Islet of Langerhans (tissue), 1 donor: ENCODE measurements around the gene HIC1.

Source experiments
- FAIRE-seq: peaks from one replicate; lab custom pipeline; 2011; peaks lifted over from hg19 to GRCh38; lab: Jason Lieb, UNC

The HIC1 gene

DNA sequence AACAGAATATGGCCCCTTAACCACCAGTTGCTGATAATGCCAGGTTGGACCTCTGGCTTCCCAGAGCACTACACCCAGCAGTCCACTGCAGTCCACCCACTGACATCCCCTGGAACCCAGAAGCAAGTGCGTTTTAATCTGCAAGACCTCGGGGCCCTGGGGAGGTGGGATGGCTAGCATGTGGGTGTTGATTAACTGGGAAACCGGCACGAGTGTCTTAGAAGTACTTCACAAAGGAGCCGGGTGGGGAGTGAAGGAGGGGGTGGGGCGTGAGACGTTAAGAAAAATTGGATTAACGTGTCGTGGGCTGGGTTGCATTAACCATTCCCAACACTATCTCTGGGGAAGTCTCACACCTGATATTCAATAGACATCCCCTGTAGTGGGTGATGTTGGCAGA, 6.1 kb upstream of the HIC1 start:
- no peak for FAIRE-seq

DNA sequence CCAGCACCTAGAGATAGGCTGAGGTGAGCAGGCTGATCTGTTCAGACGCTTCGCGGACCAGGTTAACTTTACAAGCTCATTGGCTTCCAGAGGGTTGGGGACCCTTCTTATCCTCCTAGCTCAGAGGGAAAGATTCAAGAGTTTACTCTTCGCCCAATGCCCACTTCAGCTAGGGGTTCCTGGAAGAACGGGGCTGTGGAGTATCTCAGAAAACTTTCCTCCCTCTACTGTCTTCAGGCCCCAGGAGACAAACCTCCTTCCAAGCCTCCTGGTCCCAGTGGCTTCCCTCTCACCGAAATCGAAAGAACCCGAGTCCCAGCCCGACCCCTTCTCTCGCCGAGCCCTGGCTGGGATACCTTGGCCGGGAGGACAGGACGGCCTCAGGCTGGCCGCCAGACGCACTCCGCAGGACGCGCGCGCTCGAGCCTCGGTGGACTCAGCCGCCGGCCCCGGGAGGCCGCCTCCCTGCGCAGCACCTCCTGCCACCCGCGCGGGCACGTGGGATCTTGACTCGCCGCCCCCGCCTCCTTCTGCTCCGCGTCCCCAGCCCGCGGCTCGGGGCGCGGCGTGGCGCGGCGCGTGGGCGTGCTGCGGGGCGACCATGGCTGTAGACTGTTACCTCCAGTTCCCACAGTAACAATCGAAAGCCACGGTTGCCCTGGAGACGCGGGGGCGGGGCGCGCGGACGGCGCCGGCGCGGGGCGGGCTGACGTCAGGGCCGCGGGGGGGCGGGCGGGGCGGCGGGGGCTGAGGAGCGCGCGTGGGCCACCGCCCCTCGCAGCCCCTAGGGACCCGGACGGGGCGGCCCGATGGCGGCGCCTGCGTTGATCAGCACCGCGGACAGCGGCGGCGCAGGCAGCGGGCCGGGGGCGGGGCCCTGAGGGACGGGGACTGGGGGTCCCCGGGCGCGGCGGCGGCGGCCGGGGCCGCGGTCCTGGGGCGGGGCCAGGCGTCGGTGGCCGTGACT, 5.3 kb upstream of the HIC1 start:
- no peak for FAIRE-seq

DNA sequence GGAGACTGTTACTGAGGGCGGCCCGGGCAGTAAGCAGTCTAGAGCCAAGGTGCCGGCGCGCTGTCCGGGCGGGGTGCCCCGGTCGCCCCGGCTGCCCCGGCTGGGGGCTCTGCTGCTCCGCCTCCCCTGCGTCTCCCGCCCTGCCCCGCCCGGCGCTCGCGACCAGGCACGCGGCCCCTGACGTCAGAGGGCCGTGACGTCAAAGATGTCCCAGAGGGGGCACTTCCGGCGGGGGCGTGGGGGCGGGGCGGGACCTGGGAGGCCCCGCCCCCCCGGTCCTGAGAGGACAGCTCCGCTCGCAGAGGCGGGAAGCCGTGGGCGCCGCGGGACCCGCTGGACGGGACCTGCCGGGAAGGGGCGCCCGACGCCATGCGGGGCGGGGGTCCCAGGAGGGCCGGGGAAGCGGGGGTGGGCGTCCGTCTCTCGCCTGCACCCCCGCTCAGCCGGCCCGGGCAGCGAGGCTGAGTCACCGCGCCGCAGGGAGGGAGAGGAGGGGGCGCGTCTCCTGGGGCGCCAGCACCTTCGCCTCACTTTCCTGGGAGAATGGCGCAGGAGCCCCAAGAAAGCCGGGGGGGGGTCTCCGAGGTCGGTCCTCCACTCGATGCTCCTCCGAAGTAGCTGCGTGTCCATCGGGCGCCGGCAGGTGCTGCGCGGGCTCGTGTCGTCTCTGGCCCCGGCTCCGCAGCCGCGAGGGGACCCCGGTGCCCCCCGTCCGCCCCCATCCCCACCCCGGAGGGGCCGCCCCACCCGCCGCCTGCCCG, 4.4 kb upstream of the HIC1 start:
- FAIRE-seq: no peak

DNA sequence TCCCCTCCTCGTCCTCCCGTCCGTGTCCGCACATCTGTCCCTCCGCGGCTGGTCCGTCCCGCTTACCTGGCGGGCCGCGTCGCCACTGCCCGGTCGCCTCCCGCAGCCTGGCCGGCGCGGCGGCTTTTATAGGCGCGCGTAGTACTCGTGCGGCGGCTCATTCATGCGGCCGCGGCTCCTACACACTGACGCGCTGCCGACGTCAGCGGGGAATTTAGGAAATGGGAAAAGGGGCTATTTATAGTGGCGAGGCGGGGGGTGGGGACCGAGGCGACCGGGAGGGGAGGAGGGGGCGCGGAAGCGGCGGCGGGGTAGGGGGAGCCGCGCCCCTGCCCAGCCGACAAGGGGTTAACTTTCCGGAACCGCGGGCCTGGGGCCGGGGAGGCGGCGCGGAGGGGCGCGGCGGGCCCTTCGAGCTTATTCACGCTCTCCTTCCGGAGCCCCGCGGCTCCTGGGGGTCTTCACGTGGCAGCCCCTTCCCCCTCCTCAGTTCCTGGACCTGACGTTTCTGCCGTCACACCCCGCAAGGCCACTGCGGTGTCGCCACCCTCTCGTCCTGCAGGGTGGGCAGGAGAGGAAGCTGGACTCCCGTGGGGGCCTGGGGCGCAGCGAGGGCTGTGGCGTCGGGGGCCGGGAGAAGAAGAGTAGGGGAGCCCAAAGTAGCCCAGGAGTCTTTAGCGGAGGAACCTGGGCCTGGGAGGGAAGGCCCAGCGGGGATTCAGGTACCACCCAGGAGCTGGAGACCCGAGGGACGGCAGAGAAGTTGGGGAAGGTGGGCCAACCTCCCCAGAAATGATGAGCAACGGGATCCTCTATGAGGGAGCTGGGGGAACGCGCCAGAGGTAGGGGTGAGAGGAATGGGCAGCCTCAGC, 3.6 kb upstream of the HIC1 start:
- no peak for FAIRE-seq

DNA sequence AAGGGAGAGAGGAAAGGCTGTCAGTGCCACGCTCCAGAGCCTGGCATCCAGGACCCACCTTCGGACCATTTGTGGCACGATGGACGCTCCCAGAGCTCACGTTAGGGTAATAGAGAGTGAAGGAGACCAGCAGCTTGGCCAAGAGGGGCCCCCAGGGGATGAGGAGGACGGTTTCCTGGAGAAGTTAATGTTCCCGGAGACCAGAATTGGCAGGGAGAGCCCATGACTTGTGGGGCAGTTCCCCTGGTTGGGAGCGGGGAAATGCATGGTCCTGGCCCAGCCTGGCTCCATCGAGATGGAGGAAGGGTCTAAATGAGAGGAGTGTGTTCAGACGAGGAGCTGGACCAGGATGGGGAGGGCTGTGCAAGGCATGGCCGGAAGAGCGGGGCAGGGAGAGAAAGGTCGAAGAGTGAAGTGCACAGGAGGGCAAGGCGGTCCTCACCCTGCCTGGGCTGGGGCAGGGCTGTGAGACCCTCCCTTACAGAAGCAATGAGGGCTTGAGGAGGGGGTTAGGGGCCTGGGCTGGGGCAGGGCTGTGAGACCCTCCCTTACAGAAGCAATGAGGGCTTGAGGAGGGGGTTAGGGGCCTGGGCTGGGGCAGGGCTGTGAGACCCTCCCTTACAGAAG, 2.9 kb upstream of the HIC1 start:
- FAIRE-seq: no peak

DNA sequence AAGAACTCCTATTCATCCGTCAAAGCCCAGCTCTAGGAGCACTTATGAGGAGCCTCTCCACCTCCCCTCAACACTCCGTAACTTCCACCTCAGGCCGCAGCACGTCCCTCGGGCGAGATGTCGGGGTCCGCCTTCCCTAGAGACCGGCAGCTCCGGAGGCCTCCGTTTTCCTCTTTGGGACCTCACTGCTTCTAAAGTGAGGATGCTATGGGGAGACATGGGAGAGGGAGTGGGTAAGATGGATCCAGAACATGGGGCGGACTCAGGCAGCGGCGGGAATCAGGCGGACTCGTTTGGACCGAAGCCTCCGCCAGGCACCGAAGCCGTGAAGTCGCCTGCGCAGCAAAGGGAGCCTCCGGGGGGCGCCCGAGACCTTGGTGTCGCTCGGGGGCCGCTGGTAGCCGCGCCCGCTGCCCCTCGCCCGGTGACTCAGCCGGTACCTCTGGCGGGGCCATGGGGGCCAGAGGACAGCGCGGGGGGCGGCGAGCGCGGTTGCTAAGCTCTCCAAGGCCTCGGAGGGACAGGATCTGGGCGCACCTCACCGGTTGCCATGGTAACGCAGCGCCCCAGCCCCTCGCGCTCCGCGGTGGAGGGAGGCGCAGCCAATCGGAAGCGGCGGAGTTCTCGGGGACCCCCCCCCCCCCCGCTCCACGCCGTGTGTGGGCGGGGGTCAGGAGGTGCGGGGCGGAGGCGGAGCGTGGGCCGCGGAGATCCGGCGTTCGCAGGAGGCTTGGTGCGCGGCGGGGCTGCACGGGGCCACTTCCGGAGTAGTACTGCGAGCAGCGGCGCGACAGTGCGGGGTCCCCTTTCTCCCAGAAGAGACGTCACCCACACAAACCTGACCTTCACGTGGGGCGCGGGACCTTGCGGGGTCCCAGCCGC, 1.3 kb upstream of the HIC1 start:
- no peak for FAIRE-seq

DNA sequence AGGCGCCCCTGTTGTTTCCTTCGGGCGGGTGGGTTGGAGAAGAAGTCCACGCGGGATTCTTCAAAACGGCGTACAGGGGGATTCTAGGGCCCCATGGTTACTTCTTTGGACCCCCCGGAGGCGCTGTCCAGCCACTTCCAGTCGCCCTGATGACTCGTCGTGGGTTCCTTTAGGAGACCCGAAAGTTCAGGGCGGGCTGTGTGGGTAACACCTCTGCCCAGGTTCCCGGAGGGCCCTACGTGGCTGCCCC, 716 bp upstream of the HIC1 start:
- FAIRE-seq: no peak

DNA sequence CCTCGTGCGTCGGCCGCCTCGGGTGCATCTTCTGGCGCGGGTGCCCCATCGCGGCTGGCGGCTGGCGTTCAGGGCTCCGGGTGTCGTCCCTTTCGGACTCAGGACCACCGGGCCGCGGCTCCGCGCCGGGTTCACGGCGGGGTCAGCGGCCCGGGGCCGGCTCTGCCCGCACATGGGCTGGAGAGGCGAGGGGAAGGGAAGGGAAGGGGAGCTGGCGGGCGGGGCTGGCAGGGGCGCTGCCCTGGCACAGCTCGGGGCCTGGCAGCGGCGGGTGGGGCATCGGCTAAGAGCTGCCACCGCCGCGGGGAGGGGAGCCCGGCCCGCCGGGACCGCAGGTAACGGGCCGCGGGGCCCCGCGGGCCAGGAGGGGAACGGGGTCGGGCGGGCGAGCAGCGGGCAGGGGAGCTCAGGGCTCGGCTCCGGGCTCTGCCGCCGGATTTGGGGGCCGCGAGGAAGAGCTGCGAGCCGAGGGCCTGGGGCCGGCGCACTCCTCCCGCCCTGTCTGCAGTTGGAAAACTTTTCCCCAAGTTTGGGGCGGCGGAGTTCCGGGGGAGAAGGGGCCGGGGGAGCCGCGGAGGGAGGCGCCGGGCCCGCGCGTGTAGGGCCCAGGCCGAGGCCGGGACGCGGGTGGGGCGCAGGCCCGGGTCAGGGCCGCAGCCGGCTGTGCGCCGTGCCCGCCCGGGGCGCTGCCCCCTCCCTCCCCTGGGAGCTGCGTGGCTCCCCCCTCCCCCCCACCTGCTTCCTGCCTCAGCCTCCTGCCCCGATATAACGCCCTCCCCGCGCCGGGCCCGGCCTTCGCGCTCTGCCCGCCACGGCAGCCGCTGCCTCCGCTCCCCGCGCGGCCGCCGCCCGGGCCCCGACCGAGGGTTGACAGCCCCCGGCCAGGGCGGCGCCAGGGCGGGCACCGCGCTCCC, 646 bp downstream of the HIC1 start:
- no peak for FAIRE-seq

DNA sequence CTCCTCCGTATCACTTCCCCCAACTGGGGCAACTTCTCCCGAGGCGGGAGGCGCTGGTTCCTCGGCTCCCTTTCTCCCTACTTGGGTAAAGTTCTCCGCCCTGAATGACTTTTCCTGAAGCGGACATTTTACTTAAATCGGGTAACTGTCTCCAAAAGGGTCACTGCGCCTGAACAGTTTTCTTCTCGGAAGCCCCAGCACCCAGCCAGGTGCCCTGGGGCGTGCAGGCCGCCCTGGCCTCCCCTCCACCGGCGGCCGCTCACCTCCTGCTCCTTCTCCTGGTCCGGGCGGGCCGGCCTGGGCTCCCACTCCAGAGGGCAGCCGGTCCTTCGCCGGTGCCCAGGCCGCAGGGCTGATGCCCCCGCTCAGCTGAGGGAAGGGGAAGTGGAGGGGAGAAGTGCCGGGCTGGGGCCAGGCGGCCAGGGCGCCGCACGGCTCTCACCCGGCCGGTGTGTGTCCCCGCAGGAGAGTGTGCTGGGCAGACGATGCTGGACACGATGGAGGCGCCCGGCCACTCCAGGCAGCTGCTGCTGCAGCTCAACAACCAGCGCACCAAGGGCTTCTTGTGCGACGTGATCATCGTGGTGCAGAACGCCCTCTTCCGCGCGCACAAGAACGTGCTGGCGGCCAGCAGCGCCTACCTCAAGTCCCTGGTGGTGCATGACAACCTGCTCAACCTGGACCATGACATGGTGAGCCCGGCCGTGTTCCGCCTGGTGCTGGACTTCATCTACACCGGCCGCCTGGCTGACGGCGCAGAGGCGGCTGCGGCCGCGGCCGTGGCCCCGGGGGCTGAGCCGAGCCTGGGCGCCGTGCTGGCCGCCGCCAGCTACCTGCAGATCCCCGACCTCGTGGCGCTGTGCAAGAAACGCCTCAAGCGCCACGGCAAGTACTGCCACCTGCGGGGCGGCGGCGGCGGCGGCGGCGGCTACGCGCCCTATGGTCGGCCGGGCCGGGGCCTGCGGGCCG, 1.6 kb downstream of the HIC1 start:
- FAIRE-seq: no peak

DNA sequence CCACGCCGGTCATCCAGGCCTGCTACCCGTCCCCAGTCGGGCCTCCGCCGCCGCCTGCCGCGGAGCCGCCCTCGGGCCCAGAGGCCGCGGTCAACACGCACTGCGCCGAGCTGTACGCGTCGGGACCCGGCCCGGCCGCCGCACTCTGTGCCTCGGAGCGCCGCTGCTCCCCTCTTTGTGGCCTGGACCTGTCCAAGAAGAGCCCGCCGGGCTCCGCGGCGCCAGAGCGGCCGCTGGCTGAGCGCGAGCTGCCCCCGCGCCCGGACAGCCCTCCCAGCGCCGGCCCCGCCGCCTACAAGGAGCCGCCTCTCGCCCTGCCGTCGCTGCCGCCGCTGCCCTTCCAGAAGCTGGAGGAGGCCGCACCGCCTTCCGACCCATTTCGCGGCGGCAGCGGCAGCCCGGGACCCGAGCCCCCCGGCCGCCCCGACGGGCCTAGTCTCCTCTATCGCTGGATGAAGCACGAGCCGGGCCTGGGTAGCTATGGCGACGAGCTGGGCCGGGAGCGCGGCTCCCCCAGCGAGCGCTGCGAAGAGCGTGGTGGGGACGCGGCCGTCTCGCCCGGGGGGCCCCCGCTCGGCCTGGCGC, 2.4 kb downstream of the HIC1 start:
- no peak for FAIRE-seq

DNA sequence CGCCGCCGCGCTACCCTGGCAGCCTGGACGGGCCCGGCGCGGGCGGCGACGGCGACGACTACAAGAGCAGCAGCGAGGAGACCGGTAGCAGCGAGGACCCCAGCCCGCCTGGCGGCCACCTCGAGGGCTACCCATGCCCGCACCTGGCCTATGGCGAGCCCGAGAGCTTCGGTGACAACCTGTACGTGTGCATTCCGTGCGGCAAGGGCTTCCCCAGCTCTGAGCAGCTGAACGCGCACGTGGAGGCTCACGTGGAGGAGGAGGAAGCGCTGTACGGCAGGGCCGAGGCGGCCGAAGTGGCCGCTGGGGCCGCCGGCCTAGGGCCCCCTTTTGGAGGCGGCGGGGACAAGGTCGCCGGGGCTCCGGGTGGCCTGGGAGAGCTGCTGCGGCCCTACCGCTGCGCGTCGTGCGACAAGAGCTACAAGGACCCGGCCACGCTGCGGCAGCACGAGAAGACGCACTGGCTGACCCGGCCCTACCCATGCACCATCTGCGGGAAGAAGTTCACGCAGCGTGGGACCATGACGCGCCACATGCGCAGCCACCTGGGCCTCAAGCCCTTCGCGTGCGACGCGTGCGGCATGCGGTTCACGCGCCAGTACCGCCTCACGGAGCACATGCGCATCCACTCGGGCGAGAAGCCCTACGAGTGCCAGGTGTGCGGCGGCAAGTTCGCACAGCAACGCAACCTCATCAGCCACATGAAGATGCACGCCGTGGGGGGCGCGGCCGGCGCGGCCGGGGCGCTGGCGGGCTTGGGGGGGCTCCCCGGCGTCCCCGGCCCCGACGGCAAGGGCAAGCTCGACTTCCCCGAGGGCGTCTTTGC, 3.1 kb downstream of the HIC1 start:
- no peak for FAIRE-seq

DNA sequence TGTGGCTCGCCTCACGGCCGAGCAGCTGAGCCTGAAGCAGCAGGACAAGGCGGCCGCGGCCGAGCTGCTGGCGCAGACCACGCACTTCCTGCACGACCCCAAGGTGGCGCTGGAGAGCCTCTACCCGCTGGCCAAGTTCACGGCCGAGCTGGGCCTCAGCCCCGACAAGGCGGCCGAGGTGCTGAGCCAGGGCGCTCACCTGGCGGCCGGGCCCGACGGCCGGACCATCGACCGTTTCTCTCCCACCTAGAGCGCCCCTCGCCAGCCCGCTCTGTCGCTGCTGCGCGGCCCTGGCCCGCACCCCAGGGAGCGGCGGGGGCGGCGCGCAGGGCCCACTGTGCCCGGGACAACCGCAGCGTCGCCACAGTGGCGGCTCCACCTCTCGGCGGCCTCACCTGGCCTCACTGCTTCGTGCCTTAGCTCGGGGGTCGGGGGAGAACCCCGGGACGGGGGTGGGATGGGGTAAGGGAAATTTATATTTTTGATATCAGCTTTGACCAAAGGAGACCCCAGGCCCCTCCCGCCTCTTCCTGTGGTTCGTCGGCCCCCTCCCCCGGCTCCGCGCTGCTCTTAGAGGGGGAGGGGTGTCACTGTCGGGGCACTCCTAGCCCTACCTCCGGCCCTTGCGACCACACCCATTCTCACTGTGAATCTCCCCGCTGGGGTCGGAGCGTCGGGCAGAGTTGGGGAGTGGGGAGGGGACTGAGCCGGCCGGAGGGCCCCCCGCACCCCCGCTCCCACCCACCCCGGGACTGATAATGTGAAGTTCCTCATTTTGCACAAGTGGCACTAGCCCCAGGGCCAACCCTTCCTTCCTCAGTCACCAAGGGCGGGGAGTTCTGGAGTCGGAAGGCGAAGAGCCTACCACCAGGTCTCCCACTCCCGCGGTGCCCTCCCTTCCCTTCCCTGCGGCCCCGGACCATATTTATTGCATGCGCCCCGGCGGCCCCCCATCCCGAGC, 4.0 kb downstream of the HIC1 start:
- no peak for FAIRE-seq

DNA sequence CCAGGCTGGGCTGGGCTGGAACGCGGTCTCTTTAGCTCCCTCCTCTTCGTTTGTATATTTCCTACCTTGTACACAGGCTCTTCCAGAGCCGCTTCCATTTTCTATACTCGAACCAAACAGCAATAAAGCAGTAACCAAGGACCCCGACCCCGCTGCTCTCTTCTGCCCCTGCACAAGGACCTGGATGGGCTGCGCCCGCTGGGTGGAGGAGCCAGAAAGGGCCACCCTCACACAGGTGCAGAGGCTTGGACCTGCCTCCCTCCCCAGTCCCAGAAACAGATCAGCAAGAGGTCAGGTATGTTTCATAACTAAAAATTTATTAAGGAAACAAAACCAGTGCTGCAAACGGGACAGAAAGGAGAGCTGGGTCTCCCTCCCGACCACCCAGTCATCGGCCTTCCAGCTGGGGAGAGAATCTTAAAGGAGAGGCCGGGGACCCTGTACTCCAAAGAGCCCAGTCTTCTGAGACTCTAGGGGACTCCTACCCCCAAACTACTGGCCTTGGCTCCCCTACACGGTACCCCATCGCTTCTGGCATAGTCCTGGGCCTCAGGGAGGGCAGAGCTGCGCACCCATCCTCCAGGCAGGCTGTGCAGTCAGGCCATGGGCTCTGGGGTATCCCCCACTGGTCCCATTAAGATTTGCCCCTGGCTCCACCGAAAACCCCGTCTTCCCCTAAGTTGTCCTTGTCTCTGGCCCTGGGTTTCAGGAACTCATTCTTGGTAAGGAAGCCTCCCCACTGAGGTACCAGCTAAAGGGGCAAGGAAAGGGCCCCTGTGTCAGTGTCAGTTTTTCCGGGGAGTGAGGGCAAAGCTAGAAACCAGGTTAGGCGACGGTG, 4.9 kb downstream of the HIC1 start:
- FAIRE-seq: no peak

DNA sequence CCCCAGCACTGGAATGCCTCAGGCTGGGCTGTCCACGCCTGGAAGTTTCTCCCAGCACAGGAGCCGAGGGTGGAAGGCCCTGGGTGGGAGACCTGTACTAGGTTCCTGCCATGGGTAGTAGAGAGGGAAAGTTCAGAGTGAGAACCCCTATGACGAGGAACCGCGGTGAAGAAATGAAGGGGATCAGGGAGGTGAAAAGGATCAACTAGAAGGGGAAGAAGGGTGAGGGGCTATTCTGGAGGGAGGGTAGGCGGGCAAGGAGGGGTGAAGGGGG, 5.4 kb downstream of the HIC1 start:
- no peak for FAIRE-seq

DNA sequence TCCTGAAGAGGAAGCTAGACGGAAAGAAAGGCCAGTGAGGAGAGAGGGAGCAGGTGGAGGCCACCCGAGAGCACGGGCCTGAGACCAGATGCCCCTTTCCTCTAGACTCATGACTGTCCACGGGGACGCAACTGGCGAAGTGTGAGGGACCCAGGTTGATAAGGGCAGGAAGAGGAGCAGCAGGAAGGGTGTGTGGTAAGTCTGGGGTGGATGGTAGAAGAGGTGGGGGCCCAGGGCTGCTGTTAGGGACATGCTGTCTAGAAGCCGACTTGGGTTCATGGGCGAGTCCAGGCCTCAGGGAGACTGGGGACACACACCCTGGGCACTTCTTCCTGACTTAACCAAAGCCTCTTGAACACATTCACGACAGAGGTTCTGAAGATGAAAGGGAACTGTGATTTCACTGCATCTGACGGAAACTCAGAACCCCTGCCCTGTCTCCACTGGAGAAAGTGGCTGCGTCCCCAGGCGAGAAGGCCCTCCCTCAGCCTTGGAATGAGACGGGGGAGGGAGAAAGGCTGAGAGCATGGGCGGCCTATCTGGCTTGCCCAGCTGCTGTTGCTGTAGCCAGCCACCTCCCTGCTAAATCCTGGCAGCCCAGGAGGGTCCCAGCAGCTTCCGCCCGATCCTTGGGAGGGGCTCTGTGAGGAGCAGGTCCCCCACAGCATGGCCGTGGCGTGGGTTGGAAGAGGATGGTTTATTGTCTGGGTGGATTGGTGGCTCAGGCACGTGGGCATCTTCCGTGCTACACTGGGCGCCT, 6.0 kb downstream of the HIC1 start:
- FAIRE-seq: no peak
